KMS-11 (cell line): ENCODE measurements around the gene TRAPPC6A.

ENCODE experiments used
- H2AFZ ChIP-seq: fragments of 200-600 bp; sonication (generic); 2 replicates; pipeline ENCODE4 v1.6.1; 2016; ENCODE audit warnings: antibody characterized with exemption, mixed run types, low read depth
- H3K27ac ChIP-seq: fragments of 200-600 bp; sonication (generic); 2 replicates; pipeline ENCODE4 v1.6.1; 2016; ENCODE audit warnings: mild to moderate bottlenecking, mixed run types
- H3K27me3 ChIP-seq: fragments of 200-600 bp; sonication (generic); 2 replicates; pipeline ENCODE4 v1.6.1; 2017; ENCODE audit warnings: mild to moderate bottlenecking, low read depth, mixed run types, moderate library complexity; ENCODE audit not compliant: insufficient read depth
- H3K36me3 ChIP-seq: fragments of 200-600 bp; sonication (generic); 2 replicates; pipeline ENCODE4 v1.6.1; 2017; ENCODE audit warnings: mild to moderate bottlenecking, mixed run types; ENCODE audit not compliant: insufficient read depth
- H3K4me1 ChIP-seq: fragments of 200-600 bp; sonication (generic); 2 replicates; pipeline ENCODE4 v1.6.1; 2016; ENCODE audit warnings: mild to moderate bottlenecking, low read depth, mixed run types; ENCODE audit not compliant: poor library complexity, severe bottlenecking
- H3K4me2 ChIP-seq: fragments of 200-600 bp; sonication (generic); 2 replicates; pipeline ENCODE4 v1.7.0; 2016; ENCODE audit warnings: mild to moderate bottlenecking, mixed run types
- H3K4me3 ChIP-seq: fragments of 200-600 bp; sonication (generic); IDR thresholded peaks from 2 replicates; pipeline ENCODE4 v1.6.1; 2017; ENCODE audit warnings: low read depth, low read length, mixed read lengths; ENCODE audit not compliant: insufficient read depth
- H3K79me2 ChIP-seq: fragments of 200-600 bp; sonication (generic); 2 replicates; pipeline ENCODE4 v1.6.1; 2016; ENCODE audit warnings: low read depth, mixed run types; ENCODE audit not compliant: insufficient read depth
- H3K9ac ChIP-seq: fragments of 200-600 bp; sonication (generic); 2 replicates; pipeline ENCODE4 v1.6.1; 2016; ENCODE audit warnings: mild to moderate bottlenecking, mixed run types
- H4K20me1 ChIP-seq: fragments of 200-600 bp; sonication (generic); 2 replicates; pipeline ENCODE4 v1.6.1; 2016; ENCODE audit warnings: mild to moderate bottlenecking, mixed run types; ENCODE audit not compliant: insufficient read depth
- TF ChIP-seq, protein P1 (sequence below): fragments of 200-600 bp; sonication (generic); conservative IDR thresholded peaks from 2 replicates; pipeline ENCODE4 v1.6.1; 2017; ENCODE audit warnings: low read depth, mild to moderate bottlenecking, antibody characterized with exemption, low read length, moderate library complexity, mixed read lengths

The TRAPPC6A gene

DNA sequence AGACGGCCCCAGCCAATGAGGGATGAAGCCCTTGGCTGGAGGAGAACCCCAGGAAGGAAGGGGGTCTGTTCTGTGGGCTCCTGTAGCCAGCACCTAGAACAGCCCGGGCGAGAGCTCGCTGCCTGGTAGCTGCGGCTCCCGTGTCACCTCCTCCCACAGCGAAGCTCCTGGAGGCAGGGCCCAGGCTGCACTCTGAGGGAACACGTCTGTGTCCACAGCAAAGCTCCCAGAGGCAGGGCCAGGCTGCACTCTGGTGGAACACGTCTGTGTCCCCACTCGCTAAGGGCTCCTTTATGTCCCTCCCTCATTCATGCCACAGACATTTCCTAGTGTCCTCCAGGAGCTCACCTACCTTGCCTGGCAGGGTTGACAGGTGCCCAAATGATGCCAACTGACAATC, 8.4 kb downstream of the TRAPPC6A start:
- peaks cover 12% of the 10 kb centered on the region for H3K4me1 ChIP-seq
- no peaks in the 10 kb centered on the region for H3K36me3 ChIP-seq
- H3K9ac ChIP-seq, result no peak overlapping the region
- no peaks in the 10 kb centered on the region for H3K27me3 ChIP-seq
- H3K4me2 ChIP-seq, result no peak overlapping the region
- H3K27ac ChIP-seq, result no peak overlapping the region
- H4K20me1 ChIP-seq, result no peaks in the 10 kb centered on the region
- H2AFZ ChIP-seq, result no peak overlapping the region
- TF ChIP-seq, protein P1, sequence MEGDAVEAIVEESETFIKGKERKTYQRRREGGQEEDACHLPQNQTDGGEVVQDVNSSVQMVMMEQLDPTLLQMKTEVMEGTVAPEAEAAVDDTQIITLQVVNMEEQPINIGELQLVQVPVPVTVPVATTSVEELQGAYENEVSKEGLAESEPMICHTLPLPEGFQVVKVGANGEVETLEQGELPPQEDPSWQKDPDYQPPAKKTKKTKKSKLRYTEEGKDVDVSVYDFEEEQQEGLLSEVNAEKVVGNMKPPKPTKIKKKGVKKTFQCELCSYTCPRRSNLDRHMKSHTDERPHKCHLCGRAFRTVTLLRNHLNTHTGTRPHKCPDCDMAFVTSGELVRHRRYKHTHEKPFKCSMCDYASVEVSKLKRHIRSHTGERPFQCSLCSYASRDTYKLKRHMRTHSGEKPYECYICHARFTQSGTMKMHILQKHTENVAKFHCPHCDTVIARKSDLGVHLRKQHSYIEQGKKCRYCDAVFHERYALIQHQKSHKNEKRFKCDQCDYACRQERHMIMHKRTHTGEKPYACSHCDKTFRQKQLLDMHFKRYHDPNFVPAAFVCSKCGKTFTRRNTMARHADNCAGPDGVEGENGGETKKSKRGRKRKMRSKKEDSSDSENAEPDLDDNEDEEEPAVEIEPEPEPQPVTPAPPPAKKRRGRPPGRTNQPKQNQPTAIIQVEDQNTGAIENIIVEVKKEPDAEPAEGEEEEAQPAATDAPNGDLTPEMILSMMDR, result no peak
- no peaks in the 10 kb centered on the region for H3K79me2 ChIP-seq
- no peak overlapping the region for H3K4me3 ChIP-seq

DNA sequence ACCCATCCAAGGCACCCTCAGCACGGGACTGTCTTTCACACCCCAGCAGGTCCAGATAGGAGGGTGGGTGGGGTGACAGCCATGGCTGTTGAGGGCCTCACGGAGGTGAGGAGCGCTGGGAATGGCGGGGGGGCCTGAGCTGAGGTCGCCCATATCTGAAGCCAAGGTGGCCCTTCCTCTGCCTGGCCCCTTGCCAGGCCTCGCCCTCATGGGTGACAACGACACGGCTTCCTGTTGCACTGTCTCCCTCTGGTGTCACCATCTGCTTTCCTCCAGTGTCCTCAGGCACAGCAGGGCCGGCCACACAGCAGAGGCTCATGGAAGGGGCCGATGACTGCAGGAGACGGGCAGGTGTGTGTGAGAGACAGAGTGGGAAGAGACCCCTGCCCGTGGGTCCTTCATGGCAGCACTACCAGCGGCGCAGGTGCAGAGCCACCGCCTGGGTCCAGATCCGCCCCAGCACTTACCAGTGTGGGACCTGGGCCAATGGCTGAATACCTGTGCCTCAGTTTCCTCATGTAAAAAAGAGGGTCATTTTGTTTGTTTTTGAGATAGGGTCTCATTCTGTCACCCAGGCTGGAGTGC, 9.2 kb downstream of the TRAPPC6A start:
- no peak overlapping the region for H3K9ac ChIP-seq
- no peak overlapping the region for H3K4me3 ChIP-seq
- H3K27me3 ChIP-seq, result no peaks in the 10 kb centered on the region
- H3K79me2 ChIP-seq, result no peaks in the 10 kb centered on the region
- TF ChIP-seq, protein P1, result no peak
- no peak overlapping the region for H3K27ac ChIP-seq
- H2AFZ ChIP-seq, result no peak overlapping the region
- no peaks in the 10 kb centered on the region for H3K36me3 ChIP-seq
- peaks cover 13% of the 10 kb centered on the region for H3K4me1 ChIP-seq
- no peaks in the 10 kb centered on the region for H4K20me1 ChIP-seq
- no peak overlapping the region for H3K4me2 ChIP-seq

DNA sequence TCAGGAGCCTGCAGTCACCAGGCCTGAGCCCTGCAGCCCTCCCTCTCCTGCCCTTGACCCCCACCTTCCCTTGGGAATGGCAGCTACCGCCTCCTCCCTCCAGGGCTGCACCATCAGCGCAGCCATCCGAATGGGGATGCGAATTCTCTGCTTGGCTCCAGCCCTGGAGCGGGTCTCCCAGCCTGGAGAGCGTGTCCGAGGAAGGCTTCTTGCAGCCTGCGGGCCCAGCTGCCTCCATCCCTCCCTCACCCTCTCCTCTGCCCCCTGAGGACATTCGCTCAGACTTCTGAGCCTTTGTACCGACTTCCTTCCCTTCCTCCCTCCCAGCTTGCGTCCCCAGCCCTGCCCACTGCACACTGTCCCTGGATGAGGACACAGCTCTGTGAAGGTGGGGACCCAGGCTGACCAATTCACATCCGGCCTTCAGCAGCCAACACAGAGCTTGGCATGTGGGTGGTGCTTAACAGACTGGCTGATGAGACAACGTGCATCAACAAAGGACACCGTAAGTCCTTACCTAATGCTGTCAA, 11.2 kb downstream of the TRAPPC6A start:
- H3K36me3 ChIP-seq, result no peaks in the 10 kb centered on the region
- no peak overlapping the region for H3K4me2 ChIP-seq
- H3K4me1 ChIP-seq, result peaks cover 14% of the 10 kb centered on the region
- H4K20me1 ChIP-seq, result no peaks in the 10 kb centered on the region
- no peak overlapping the region for H3K4me3 ChIP-seq
- no peaks in the 10 kb centered on the region for H3K27me3 ChIP-seq
- TF ChIP-seq, protein P1, result no peak
- no peak overlapping the region for H2AFZ ChIP-seq
- H3K9ac ChIP-seq, result no peak overlapping the region
- no peak overlapping the region for H3K27ac ChIP-seq
- no peaks in the 10 kb centered on the region for H3K79me2 ChIP-seq

DNA sequence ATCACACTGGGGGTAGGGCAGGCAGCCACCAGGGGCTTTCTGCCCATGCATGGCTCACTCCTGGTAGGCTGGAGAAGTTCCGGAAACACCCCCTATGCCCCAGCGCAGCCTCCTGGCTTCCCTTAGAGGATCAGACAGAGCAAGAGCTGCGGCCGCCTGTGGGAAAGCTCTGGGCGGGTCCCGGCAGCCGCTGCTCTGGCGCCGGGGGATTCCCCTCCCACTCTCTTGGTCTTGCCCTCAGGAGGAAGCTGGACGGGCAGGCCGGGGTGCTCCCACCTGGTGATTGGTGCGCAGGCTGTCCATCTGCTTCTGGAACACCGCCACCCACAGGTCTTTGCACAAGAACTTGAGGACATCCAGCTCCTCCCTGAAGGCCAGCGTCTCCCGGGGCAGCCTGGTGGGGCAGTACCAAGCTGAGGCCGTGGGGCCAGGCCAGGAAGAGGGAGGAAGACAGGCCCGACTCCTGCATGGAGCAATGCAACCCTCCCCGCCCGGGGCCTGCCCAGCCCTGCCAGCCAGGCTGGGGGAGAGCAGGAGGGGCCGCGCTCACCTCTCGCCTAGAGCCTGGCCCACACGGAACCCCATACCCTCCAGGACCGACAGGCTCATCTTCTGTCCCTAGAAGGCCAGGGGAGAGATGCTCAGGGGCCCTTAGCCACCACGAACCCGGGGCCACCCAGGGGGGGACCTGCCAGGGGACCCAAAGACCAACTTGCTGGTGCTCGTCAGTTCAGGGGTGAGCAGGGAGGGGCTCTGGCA, 13.3 kb downstream of the TRAPPC6A start:
- H3K4me3 ChIP-seq, result no peak overlapping the region
- no peak overlapping the region; the same call in 1 of the 2 replicates for H3K4me2 ChIP-seq
- TF ChIP-seq, protein P1, result no peak
- H4K20me1 ChIP-seq, result no peaks in the 10 kb centered on the region
- no peaks in the 10 kb centered on the region for H3K36me3 ChIP-seq
- peaks cover 14% of the 10 kb centered on the region for H3K4me1 ChIP-seq
- no peak overlapping the region for H2AFZ ChIP-seq
- H3K9ac ChIP-seq, result no peak overlapping the region
- no peaks in the 10 kb centered on the region for H3K79me2 ChIP-seq
- H3K27ac ChIP-seq, result no peak overlapping the region
- H3K27me3 ChIP-seq, result 0 out of 2 replicates have a peak, but pooled peaks cover 3% of the 10 kb centered on the region
